ENCODE measurements around the gene CAMKK1. TPM values are rescaled to one million over a fixed set of nuclear protein-coding genes. Genes with fewer than 3 reads are reported as not detected.

Gene CAMKK1
- total and polyA plus RNA-seq, 4 donors: 3.8 to 14.9 (median 9.4) TPM

DNA sequence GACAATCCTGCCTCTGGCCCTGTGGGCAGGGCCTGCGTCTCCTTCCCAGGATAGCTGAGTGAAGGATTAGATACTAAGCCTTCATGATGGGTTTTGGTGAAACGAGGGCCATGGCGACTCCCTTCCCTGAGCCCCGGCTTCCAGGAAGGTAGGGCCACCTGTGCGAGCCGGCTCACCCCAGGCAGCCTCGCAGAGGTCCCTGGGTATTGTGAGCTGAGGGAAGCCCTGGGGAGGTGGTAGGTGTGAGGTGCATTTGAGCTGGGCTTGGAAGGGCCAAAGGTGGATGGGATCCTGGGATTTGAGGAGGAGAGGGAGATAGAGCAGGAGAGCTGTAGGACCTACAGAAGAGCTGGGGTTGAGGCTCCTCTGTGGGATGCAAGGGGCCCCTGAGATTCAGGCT lies 29.9 kb upstream of the CAMKK1 start:
- no peak overlapping the region for H3K9ac ChIP-seq (ENCODE audit: insufficient read depth in 1 of 2, low read length in 2 of 2)
- no peak for ATAC-seq (ENCODE audit: insufficient read depth, low FRiP score)
- TF ChIP-seq, protein P1, sequence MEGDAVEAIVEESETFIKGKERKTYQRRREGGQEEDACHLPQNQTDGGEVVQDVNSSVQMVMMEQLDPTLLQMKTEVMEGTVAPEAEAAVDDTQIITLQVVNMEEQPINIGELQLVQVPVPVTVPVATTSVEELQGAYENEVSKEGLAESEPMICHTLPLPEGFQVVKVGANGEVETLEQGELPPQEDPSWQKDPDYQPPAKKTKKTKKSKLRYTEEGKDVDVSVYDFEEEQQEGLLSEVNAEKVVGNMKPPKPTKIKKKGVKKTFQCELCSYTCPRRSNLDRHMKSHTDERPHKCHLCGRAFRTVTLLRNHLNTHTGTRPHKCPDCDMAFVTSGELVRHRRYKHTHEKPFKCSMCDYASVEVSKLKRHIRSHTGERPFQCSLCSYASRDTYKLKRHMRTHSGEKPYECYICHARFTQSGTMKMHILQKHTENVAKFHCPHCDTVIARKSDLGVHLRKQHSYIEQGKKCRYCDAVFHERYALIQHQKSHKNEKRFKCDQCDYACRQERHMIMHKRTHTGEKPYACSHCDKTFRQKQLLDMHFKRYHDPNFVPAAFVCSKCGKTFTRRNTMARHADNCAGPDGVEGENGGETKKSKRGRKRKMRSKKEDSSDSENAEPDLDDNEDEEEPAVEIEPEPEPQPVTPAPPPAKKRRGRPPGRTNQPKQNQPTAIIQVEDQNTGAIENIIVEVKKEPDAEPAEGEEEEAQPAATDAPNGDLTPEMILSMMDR (IDR thresholded peaks at IDR 0.05; ENCODE audit: control extremely low read depth, extremely low read depth): no peak
- DNase-seq: no peak
- H3K27ac ChIP-seq (ENCODE audit: low read depth in 1 of 2, low read length in 1 of 2): no peak overlapping the region
- 88 to 90% methylated on average over 7 of the region's 7 CpGs for WGBS, 2 donors
- no peaks in the 10 kb centered on the region for H3K27me3 ChIP-seq (ENCODE audit: control insufficient read depth in 3 of 3, insufficient read depth in 3 of 3, low read length in 2 of 3)
- H3K4me1 ChIP-seq (ENCODE audit: control insufficient read depth in 5 of 5, insufficient read depth in 5 of 5, low read length in 5 of 5): peaks cover 0 to 22% (median 0%) of the 10 kb centered on the region in 5 donors
- peaks cover 0 to 7% (median 0%) of the 10 kb centered on the region in 4 donors for H3K36me3 ChIP-seq (ENCODE audit: control insufficient read depth in 4 of 4, insufficient read depth in 4 of 4, low read length in 4 of 4)
- H3K4me3 ChIP-seq: no peak overlapping the region
- H3K9me3 ChIP-seq (ENCODE audit: control insufficient read depth in 4 of 4, insufficient read depth in 3 of 4, low read length in 3 of 4): no peaks in the 10 kb centered on the region

DNA sequence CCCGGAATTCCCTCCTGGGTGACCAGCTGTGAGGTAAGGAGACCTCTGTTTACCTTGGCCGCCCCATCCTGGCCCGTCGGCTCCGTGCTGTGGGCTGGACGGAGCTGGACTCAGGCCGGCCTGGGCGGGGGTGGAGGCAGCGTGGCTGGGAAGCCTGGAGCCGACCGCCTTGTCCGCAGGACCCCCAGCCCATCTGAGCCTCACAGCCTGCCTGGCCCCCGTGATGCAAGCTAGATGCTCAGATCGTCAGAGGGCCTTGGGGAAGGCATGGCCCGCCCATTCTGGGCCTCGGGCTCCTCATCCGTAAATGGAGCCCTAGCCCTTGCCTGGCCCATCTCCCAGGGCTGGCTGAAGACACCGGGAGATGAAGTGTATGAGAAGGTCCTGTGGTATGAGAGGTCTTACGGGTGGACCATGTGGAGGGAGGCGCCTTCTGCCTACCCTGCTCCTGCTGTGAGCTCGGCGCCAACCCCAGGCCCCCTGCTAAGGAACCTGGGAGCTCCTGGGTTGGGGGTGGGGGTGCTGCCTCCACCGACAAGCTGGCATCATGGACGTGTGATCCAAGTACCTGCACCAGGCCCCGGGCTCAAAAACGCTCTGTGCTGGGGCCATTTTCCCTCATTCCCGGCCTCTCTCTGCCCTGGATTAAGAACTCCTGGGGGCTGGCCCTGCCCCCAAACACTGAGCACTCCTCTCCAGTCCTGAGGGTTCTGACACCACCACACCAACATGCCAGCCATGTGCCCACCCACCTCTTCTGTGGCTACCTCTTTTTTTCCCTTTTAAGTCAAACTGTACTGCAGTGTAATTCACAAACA lies 28.9 kb upstream of the CAMKK1 start:
- H3K9ac ChIP-seq (ENCODE audit: insufficient read depth in 1 of 2, low read length in 2 of 2): no peak overlapping the region
- no peak for DNase-seq
- no peaks in the 10 kb centered on the region for H3K9me3 ChIP-seq (ENCODE audit: control insufficient read depth in 4 of 4, insufficient read depth in 3 of 4, low read length in 3 of 4)
- WGBS, 2 donors: 88 to 90% methylated on average over 26 to 27 of the region's 27 CpGs
- H3K4me1 ChIP-seq (ENCODE audit: control insufficient read depth in 5 of 5, insufficient read depth in 5 of 5, low read length in 5 of 5): peaks cover 0 to 33% (median 10%) of the 10 kb centered on the region in 5 donors
- H3K4me3 ChIP-seq: no peak overlapping the region
- no peak overlapping the region for H3K27ac ChIP-seq (ENCODE audit: low read depth in 1 of 2, low read length in 1 of 2)
- peaks cover 0 to 1% (median 0%) of the 10 kb centered on the region in 4 donors for H3K36me3 ChIP-seq (ENCODE audit: control insufficient read depth in 4 of 4, insufficient read depth in 4 of 4, low read length in 4 of 4)
- no peak for ATAC-seq (ENCODE audit: insufficient read depth, low FRiP score)
- TF ChIP-seq, protein P1 (IDR thresholded peaks at IDR 0.05; ENCODE audit: control extremely low read depth, extremely low read depth): no peak
- H3K27me3 ChIP-seq (ENCODE audit: control insufficient read depth in 3 of 3, insufficient read depth in 3 of 3, low read length in 2 of 3): no peaks in the 10 kb centered on the region

DNA sequence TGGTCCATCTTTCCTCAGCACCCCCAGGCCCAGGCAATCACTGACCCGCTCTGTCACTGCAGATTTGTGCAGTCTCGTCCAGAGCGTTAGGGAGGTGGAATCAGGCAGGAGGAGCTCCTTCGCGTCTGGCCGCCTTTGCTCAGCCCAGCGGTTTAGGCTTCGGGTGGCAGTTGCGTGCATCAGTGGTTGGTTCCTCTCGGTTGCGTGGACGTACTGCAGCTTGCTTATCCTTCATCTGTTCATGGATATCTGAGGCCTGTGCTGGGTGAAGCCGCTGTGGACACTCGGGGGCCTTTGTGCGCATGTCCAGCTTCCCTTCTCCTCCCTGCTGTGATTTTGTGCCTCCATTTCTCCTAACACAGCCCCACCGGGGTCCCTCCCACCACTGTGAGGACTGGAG lies 28.2 kb upstream of the CAMKK1 start:
- Histone ChIP-seq H3K9ac (ENCODE audit: insufficient read depth in 1 of 2, low read length in 2 of 2) (no peak overlapping the region), H3K36me3 (ENCODE audit: control insufficient read depth in 4 of 4, insufficient read depth in 4 of 4, low read length in 4 of 4) (peaks cover 0 to 1% (median 0%) of the 10 kb centered on the region in 4 donors), H3K27me3 (ENCODE audit: control insufficient read depth in 3 of 3, insufficient read depth in 3 of 3, low read length in 2 of 3) (no peaks in the 10 kb centered on the region), H3K4me1 (ENCODE audit: control insufficient read depth in 5 of 5, insufficient read depth in 5 of 5, low read length in 5 of 5) (peaks cover 0 to 38% (median 15%) of the 10 kb centered on the region in 5 donors), H3K4me3 (no peak overlapping the region), H3K9me3 (ENCODE audit: control insufficient read depth in 4 of 4, insufficient read depth in 3 of 4, low read length in 3 of 4) (no peaks in the 10 kb centered on the region), H3K27ac (ENCODE audit: low read depth in 1 of 2, low read length in 1 of 2) (no peak overlapping the region)
- WGBS, 2 donors: 81 to 89% methylated on average over 16 of the region's 16 CpGs
- TF ChIP-seq, protein P1 (IDR thresholded peaks at IDR 0.05; ENCODE audit: control extremely low read depth, extremely low read depth): no peak
- DNase-seq: no peak
- no peak for ATAC-seq (ENCODE audit: insufficient read depth, low FRiP score)
